ENCODE measurements around the gene TNS1. TPM values are rescaled to one million over a fixed set of nuclear protein-coding genes. Genes with fewer than 3 reads are reported as not detected.

Gene TNS1
- total and polyA plus RNA-seq, 2 donors from 2014 or later: 44.8 to 471 TPM

DNA sequence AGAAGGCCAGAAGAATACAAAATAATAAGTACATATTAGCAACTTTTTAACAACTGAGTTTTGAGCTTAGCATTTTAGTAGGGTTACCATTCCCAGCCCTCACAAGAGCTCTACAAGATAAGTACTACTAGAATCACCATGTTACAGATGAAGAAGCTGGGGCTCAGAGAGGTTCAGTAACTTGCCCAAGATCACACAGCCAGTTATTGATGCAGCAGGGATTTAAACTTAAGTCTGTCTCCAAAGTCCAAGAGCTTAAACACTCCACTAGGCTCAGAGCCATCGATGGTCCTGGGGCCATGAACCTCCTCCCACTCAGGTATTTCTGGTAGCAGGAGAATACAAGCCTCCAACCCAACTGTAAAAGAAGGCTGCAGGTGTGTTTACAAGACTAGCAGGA, 30.8 kb downstream of the TNS1 start:
- no peak for TF ChIP-seq CTCF (IDR thresholded peaks at IDR 0.05; ENCODE audit: borderline replicate concordance, extremely low read depth, insufficient read depth)
- no peak overlapping the region for H3K9ac ChIP-seq (ENCODE audit: low read length in 3 of 3)
- H3K4me3 ChIP-seq (ENCODE audit: low read length in 3 of 3): no peak overlapping the region
- no peak for FAIRE-seq
- H3K27ac ChIP-seq (ENCODE audit: low read depth in 2 of 2, low read length in 2 of 2): peak overlapping the region in 1 of 2 donors; percentile 28
- H3K4me1 ChIP-seq (ENCODE audit: control insufficient read depth in 2 of 3, insufficient read depth in 2 of 3, low read depth in 1 of 3, low read length in 3 of 3): peaks cover 0 to 31% (median 19%) of the 10 kb centered on the region in 3 donors
- H3K36me3 ChIP-seq (ENCODE audit: control insufficient read depth in 2 of 3, insufficient read depth in 3 of 3, low read length in 3 of 3): no peaks in the 10 kb centered on the region
- H3K9me3 ChIP-seq (ENCODE audit: control insufficient read depth in 2 of 3, insufficient read depth in 1 of 3, low read length in 3 of 3): no peaks in the 10 kb centered on the region
- intact Hi-C loops (cut with DNase I): no loop called here
- H3K27me3 ChIP-seq (ENCODE audit: control insufficient read depth, insufficient read depth, low read length): no peaks in the 10 kb centered on the region
- peak in 1 of 5 donors; percentile 10 for DNase-seq

DNA sequence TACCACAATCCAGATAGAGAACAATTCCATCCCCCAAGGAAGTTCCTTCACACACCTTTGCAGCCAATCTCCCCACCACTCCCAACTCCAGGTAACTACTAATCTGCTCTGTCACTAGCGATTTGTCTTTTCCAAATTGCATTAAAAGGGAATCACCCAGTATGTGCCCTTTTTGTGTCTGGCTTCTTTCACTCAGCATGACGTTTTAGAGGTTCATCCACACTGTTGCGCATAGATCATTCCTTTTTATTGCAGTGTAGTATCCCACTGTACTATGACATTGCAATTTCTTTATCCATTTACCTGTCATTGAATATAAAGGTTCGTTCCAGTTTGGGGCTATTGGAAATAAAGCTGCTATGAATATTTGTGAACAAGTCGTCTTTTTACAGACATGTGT, 31.6 kb downstream of the TNS1 start:
- no peak for TF ChIP-seq CTCF (IDR thresholded peaks at IDR 0.05; ENCODE audit: borderline replicate concordance, extremely low read depth, insufficient read depth)
- Histone ChIP-seq H3K4me3 (ENCODE audit: low read length in 3 of 3) (no peak overlapping the region), H3K9ac (ENCODE audit: low read length in 3 of 3) (no peak overlapping the region), H3K36me3 (ENCODE audit: control insufficient read depth in 2 of 3, insufficient read depth in 3 of 3, low read length in 3 of 3) (no peaks in the 10 kb centered on the region), H3K4me1 (ENCODE audit: control insufficient read depth in 2 of 3, insufficient read depth in 2 of 3, low read depth in 1 of 3, low read length in 3 of 3) (peaks cover 4 to 37% (median 22%) of the 10 kb centered on the region in 3 donors), H3K9me3 (ENCODE audit: control insufficient read depth in 2 of 3, insufficient read depth in 1 of 3, low read length in 3 of 3) (no peaks in the 10 kb centered on the region), H3K27me3 (ENCODE audit: control insufficient read depth, insufficient read depth, low read length) (no peaks in the 10 kb centered on the region), H3K27ac (ENCODE audit: low read depth in 2 of 2, low read length in 2 of 2) (no peak overlapping the region)
- FAIRE-seq (no peak), DNase-seq (peak in 1 of 5 donors; percentile 4)
- intact Hi-C loops (cut with DNase I): no loop called here

DNA sequence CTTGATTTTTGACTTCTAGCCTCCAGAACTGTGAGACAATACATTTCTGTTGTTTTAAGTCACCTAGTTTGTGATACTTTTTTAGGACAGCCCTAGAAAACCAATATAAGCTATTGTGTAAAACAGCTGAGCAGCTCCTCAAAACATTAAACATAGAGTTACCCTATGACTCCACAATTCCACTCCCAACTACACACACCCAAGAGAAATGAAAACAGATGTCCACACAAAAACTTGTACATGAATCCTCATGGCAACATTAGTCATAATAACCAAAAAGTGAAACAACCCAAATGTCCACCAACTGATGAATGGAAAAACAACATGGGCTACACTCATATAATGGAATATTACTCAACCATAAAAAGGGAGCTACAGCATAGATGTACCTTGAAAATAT, 32.6 kb downstream of the TNS1 start:
- Histone ChIP-seq H3K27me3 (ENCODE audit: control insufficient read depth, insufficient read depth, low read length) (no peaks in the 10 kb centered on the region), H3K9ac (ENCODE audit: low read length in 3 of 3) (no peak overlapping the region), H3K4me3 (ENCODE audit: low read length in 3 of 3) (no peak overlapping the region), H3K27ac (ENCODE audit: low read depth in 2 of 2, low read length in 2 of 2) (no peak overlapping the region), H3K4me1 (ENCODE audit: control insufficient read depth in 2 of 3, insufficient read depth in 2 of 3, low read depth in 1 of 3, low read length in 3 of 3) (peaks cover 6 to 45% (median 28%) of the 10 kb centered on the region in 3 donors), H3K9me3 (ENCODE audit: control insufficient read depth in 2 of 3, insufficient read depth in 1 of 3, low read length in 3 of 3) (no peaks in the 10 kb centered on the region), H3K36me3 (ENCODE audit: control insufficient read depth in 2 of 3, insufficient read depth in 3 of 3, low read length in 3 of 3) (no peaks in the 10 kb centered on the region)
- no peak for TF ChIP-seq CTCF (IDR thresholded peaks at IDR 0.05; ENCODE audit: borderline replicate concordance, extremely low read depth, insufficient read depth)
- DNase-seq: no peak
- FAIRE-seq: no peak
- intact Hi-C loops (cut with DNase I): no loop called here

- Histone ChIP-seq H3K27ac (ENCODE audit: low read depth in 2 of 2, low read length in 2 of 2) (no peak overlapping the region), H3K9me3 (ENCODE audit: control insufficient read depth in 2 of 3, insufficient read depth in 1 of 3, low read length in 3 of 3) (no peaks in the 10 kb centered on the region), H3K4me1 (ENCODE audit: control insufficient read depth in 2 of 3, insufficient read depth in 2 of 3, low read depth in 1 of 3, low read length in 3 of 3) (peaks cover 8 to 47% (median 34%) of the 10 kb centered on the region in 3 donors), H3K27me3 (ENCODE audit: control insufficient read depth, insufficient read depth, low read length) (no peaks in the 10 kb centered on the region), H3K4me3 (ENCODE audit: low read length in 3 of 3) (no peak overlapping the region), H3K36me3 (ENCODE audit: control insufficient read depth in 2 of 3, insufficient read depth in 3 of 3, low read length in 3 of 3) (no peaks in the 10 kb centered on the region), H3K9ac (ENCODE audit: low read length in 3 of 3) (no peak overlapping the region)
- intact Hi-C loops (cut with DNase I): no loop called here
- peak; percentile 35 for FAIRE-seq
- no peak for DNase-seq
- TF ChIP-seq CTCF (IDR thresholded peaks at IDR 0.05; ENCODE audit: borderline replicate concordance, extremely low read depth, insufficient read depth): no peak
Measured at GRCh38 chr2:217969588-217969987, 33.2 kb downstream of the TNS1 start.
